ENCODE data around the gene SYT9.
"Not testable (repeated sequence)": the region's sequence is repeated elsewhere in the genome, so short reads cannot be mapped to it uniquely, and the experiment has no call there.

The SYT9 gene

DNA sequence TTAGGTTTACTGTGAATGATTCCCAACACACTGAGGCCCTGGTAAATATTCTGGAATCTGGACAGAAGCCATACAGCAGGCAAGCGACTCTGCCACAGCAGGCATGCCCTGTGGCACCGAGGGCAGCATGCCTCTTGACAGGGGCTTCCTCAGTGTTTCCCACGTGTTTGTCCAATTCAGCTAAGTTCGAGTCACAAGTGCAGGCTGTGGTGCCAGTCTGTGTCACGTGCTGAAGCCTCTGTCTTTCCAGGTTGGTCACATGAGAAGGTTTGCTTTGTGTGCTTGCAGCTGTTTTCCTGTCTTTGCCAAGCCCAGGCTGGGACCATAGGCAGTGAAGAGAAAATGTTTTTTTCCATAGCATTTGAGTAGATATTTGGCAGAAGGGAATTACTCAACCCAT, 259.7 kb downstream of the SYT9 start:
- peak; percentile 90 for DNase-seq

DNA sequence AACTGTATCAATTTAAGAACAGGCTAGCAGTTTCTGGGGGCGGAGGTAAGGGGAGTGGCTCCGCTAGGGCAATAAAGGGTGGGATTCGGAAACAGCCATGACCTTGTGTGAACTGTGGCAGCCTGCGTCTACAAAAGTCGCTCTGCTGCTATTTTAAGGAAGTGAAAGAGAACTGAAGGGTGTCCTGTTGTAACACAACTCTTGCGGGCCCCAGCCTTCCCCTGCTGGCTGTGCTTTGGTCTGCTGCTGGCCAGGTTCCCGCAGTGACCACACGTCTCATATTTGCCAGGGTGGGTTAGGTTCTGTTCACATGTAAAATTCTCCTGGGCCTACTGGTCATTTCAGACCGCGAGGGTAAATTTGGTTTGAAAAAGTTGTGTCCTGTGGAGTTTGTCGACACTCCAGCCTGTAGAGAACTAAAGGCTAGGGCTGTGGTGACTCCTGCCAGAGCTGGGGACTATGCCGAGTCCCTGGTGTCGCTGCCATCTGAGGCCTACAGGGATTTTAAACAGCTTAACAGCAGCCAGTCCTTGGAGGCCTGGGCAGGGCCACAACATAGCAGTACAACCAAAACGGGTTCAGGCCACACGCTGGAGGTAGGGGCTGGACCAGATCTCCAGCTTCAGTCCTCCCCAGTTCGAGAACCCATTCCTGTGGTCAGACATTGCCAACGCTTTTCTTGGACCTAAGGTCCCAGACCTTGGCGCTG, 261.0 kb downstream of the SYT9 start:
- no peak for DNase-seq

- DNase-seq, result peak; percentile 72
Observed at GRCh38 chr11:7513234-7514098, 261.8 kb downstream of the SYT9 start, which contains the start of gene PPFIBP2. TSS of gene PPFIBP2 (plus strand) at chr11:7513999. CDS start at chr11:7549476, 35,477 bp downstream.

- DNase-seq, result no peak
Observed at GRCh38 chr11:7514099-7514591, 262.4 kb downstream of the SYT9 start.

DNA sequence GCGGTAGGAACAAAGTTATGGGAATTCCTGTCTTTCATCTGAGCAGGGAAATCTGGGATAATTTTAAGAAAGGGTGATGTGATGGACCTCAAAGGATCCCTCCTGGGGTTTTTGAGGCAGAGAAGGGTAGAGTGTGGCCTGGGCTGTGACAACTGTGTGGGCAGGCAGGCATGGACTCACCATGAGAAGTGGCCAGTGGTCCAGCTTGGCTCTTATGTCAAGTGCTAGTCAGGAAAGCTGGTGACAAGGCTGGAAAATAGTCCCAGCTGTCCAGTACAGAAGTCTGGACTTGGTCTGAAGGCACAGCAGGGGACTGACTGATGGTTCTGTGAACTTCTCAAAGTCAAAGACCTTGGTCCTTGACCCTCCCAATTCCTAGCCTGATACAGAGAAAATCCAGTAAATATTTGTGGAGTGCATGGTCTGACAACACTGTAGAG, 263.8 kb downstream of the SYT9 start:
- no peak for DNase-seq

DNA sequence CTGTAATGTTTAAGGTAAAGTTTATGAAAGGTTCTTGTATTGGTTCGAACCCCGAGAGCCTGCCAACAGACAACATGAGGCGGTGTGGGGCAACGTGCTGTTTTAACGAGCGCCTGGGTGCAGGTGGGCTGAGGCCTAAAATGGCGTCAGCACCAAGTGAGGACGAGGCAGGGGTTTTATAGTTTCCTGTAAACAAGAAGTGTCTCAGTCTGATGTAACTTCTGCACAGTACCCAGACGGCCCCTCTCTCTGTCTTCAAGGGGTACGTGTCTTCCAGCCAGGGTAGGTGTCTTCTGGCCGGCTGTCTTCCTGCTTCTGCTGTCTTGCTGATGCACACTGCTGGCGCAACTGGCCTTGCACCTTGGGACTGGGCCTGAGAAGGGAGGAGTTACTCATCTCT, 264.8 kb downstream of the SYT9 start:
- no peak for DNase-seq

GRCh38 chr11:7517743-7518142, 266.0 kb downstream of the SYT9 start:
- not testable (repeated sequence) for DNase-seq
